Thyroid gland (tissue), 4 donors: Measurements from ENCODE around the gene ME3. TPM values are rescaled to one million over a fixed set of nuclear protein-coding genes. Genes with fewer than 3 reads are reported as not detected.
"Not testable (repeated sequence)": the region's sequence is repeated elsewhere in the genome, so short reads cannot be mapped to it uniquely, and the experiment has no call there.

Experiments used
- DNase-seq, 2 donors: peaks; one replicate each; pipeline ENCODE4 v3.0.0-alpha.2; 2019
- H3K27ac ChIP-seq, 3 donors: fragments of 200-600 bp; sonication (generic); 1 replicate in 2 of 3; 2 replicates in 1 of 3; pipeline ENCODE4 v1.5.1; 2016 to 2019; ENCODE audit warnings: mild to moderate bottlenecking in 1 of 3, moderate library complexity in 1 of 3
- H3K27me3 ChIP-seq: fragments of 200-600 bp; sonication (generic); one replicate; pipeline ENCODE4 v1.5.1; 2019
- H3K36me3 ChIP-seq, 2 donors: fragments of 200-600 bp; sonication (generic); one replicate each; pipeline ENCODE4 v1.5.1; 2016 to 2019
- H3K4me1 ChIP-seq, 2 donors: fragments of 200-600 bp; sonication (generic); one replicate each; pipeline ENCODE4 v1.5.1; 2017 to 2019
- H3K4me3 ChIP-seq, 3 donors: fragments of 200-600 bp; sonication (generic); replicated peaks in 1 of 3; 1 replicate in 2 of 3; 2 replicates in 1 of 3; pipeline ENCODE4 v1.5.1; 2016; ENCODE audit warnings: mild to moderate bottlenecking in 1 of 3
- H3K9me3 ChIP-seq: fragments of 200-600 bp; sonication (generic); one replicate; pipeline ENCODE4 v1.5.1; 2017
- POLR2A ChIP-seq, 2 donors: fragments of 450-650 bp; IDR thresholded peaks; one replicate each; pipeline ENCODE4 v1.6.1; 2017; ENCODE audit warnings: antibody characterized with exemption in 2 of 2, mild to moderate bottlenecking in 2 of 2, moderate library complexity in 1 of 2
- WGBS, 2 donors: methylation state at CpG; one replicate each; pipeline ENCODE4 v1.1.5; 2017; 5-methylcytosine and 5-hydroxymethylcytosine counted together
- intact Hi-C: fragments of 100-400 bp; cut with DNase I; formaldehyde crosslinking; loops from one replicate; pipeline ENCODE4 v1.15.1; 2023
- total RNA-seq, 4 donors: library from RNA; depleted of rRNA; stranded (reverse); fragments of >200 nt; gene quantifications; one replicate each; pipeline ENCODE4 v1.2.3, GENCODE V29; 2016
- TF ChIP-seq, protein P1 (sequence below), 6 experiments: fragments of 200-600 bp in 3 of 6; fragments of 450-650 bp in 3 of 6; sonication (generic) in 3 of 6; IDR thresholded peaks; one replicate each; pipeline ENCODE4 v1.5.1; 2016 to 2019; ENCODE audit warnings: antibody characterized with exemption in 6 of 6, mild to moderate bottlenecking in 2 of 6, inconsistent platforms in 1 of 6, moderate library complexity in 1 of 6

Gene ME3
- total RNA-seq, 4 donors from 2014 or later = 29.1 to 53.5 (median 37.1) TPM

DNA sequence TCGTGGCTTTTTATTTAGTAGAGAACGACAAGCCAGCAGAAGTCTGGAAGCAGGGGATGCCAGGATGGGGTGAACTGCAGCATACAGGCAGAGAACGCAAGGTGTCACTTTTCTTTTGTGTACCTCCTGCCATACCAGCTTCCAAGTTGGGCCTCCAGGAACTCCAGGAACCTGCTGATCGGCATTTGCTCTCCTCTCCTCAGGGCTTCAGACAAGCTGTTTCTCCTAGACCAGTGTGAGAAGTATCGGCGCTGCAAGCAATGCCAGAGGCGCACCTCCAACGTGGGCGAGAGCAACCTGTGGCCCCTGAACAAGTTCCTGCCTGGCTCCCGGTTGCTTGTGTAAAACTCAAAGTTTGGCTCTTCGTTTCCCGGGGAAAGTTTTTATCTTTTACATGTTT, 250.0 kb downstream of the ME3 start:
- no peaks in the 10 kb centered on the region for H3K9me3 ChIP-seq
- H3K36me3 ChIP-seq = no peaks in the 10 kb centered on the region
- WGBS, 2 donors = 79 to 83% methylated on average over 12 of the region's 12 CpGs
- intact Hi-C loops = no loop called here
- H3K27ac ChIP-seq = no peak overlapping the region
- H3K27me3 ChIP-seq = no peaks in the 10 kb centered on the region
- H3K4me3 ChIP-seq = no peak overlapping the region
- TF ChIP-seq, protein P1, sequence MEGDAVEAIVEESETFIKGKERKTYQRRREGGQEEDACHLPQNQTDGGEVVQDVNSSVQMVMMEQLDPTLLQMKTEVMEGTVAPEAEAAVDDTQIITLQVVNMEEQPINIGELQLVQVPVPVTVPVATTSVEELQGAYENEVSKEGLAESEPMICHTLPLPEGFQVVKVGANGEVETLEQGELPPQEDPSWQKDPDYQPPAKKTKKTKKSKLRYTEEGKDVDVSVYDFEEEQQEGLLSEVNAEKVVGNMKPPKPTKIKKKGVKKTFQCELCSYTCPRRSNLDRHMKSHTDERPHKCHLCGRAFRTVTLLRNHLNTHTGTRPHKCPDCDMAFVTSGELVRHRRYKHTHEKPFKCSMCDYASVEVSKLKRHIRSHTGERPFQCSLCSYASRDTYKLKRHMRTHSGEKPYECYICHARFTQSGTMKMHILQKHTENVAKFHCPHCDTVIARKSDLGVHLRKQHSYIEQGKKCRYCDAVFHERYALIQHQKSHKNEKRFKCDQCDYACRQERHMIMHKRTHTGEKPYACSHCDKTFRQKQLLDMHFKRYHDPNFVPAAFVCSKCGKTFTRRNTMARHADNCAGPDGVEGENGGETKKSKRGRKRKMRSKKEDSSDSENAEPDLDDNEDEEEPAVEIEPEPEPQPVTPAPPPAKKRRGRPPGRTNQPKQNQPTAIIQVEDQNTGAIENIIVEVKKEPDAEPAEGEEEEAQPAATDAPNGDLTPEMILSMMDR (IDR thresholded peaks at IDR 0.05) = no peak
- TF ChIP-seq POLR2A (IDR thresholded peaks at IDR 0.05) = no peak
- H3K4me1 ChIP-seq = no peaks in the 10 kb centered on the region
- DNase-seq = no peak

DNA sequence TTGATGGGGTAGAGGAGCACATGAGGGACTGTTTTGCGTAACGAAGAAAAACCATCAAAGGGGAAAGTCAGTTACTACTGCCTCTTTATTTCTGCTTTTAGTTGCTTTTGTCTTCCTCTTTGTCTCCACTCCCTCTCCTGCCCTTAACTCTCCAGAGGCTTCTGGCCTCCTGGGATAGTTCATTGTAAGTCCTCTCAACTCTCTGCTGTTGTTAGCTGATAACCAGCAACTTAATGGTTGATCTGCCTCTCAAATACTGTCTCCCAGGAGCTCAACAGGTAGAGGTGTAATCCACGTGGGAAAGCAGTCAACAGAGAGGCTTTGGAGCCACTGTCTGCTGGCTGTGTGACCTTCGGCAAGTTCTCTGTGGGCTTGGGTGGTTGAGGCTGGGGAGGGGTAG, 250.5 kb downstream of the ME3 start:
- 80 to 86% methylated on average over 4 of the region's 4 CpGs for WGBS, 2 donors
- no peaks in the 10 kb centered on the region for H3K4me1 ChIP-seq
- H3K27ac ChIP-seq = no peak overlapping the region
- no peaks in the 10 kb centered on the region for H3K36me3 ChIP-seq
- H3K27me3 ChIP-seq = no peaks in the 10 kb centered on the region
- H3K4me3 ChIP-seq = no peak overlapping the region
- no peaks in the 10 kb centered on the region for H3K9me3 ChIP-seq
- TF ChIP-seq, protein P1 (IDR thresholded peaks at IDR 0.05) = no peak
- TF ChIP-seq POLR2A (IDR thresholded peaks at IDR 0.05) = no peak
- DNase-seq = no peak
- intact Hi-C loops = no loop called here

DNA sequence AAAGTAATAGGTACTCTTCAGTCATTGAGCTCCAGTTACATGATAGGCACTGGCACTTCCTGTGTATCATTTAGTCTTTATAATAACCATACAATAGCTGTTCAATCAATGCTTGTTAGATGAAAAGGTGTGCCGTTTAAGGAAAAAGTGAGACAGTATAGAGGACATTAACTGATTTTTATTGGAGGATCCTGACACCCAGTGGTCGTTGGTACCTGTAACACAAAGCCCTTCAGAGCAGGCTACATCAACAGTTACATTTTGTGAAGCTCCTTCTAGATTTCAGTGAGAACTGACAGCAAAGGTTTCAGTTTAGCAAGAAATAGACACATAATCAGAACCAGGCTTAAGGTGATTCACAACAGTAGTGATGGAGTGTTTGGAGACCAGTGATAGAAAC, 253.5 kb downstream of the ME3 start:
- no peaks in the 10 kb centered on the region for H3K4me1 ChIP-seq
- H3K36me3 ChIP-seq = no peaks in the 10 kb centered on the region
- intact Hi-C loops = no loop called here
- TF ChIP-seq, protein P1 (IDR thresholded peaks at IDR 0.05) = peak in 4 of 6 experiments; percentile 37 to 62 (median 54)
- no peak for TF ChIP-seq POLR2A (IDR thresholded peaks at IDR 0.05)
- H3K9me3 ChIP-seq = no peaks in the 10 kb centered on the region
- H3K27me3 ChIP-seq = no peaks in the 10 kb centered on the region
- 21 to 27% methylated on average over 2 of the region's 2 CpGs for WGBS, 2 donors
- no peak overlapping the region for H3K27ac ChIP-seq
- no peak overlapping the region for H3K4me3 ChIP-seq
- no peak for DNase-seq

DNA sequence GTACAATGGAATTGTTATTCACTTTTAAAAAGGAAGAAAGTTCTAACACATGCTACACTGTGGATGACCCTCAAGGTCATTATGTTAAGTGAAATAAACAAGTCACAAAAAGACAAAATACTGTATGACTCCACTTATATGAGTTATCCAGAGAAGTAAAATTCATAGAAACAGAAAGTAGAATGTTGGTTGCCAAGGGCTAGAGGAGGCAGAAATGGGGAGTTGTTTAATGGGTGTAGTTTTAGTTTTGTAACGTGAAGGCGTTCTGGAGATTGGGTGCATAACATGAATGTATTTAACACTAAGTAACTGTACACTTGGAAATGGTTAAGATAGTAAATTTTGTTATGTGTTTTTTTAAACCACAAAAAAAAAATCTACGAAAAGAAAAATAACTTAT, 253.9 kb downstream of the ME3 start:
- H3K27ac ChIP-seq = no peak overlapping the region
- no peak overlapping the region for H3K4me3 ChIP-seq
- no peaks in the 10 kb centered on the region for H3K9me3 ChIP-seq
- DNase-seq = no peak
- intact Hi-C loops = no loop called here
- no peaks in the 10 kb centered on the region for H3K27me3 ChIP-seq
- WGBS, 2 donors = 96% methylated on average over 3 of the region's 3 CpGs
- no peaks in the 10 kb centered on the region for H3K4me1 ChIP-seq
- no peaks in the 10 kb centered on the region for H3K36me3 ChIP-seq
- TF ChIP-seq, protein P1 (IDR thresholded peaks at IDR 0.05) = no peak
- TF ChIP-seq POLR2A (IDR thresholded peaks at IDR 0.05) = no peak

DNA sequence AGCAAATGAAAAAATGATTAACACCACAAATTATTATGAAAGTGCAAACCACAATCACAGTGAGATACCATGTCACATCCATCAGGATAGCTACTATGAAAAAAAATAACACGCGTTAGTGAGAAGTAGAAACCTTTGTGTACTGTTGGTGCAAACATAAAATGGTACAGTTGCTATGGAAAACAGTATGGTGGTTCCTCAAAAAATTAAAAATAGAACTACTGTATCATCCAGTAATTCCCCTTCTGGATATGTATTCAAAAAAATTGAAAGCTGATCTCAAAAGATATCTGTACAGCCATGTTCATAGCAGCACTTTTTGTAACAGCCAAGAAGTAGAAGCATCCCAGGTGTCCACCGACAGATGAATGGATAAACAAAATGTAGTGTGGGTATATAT, 254.3 kb downstream of the ME3 start:
- Histone ChIP-seq H3K4me3 (no peak overlapping the region), H3K27ac (no peak overlapping the region), H3K36me3 (no peaks in the 10 kb centered on the region), H3K27me3 (no peaks in the 10 kb centered on the region), H3K9me3 (no peaks in the 10 kb centered on the region), H3K4me1 (no peaks in the 10 kb centered on the region)
- intact Hi-C loops = no loop called here
- DNase-seq = no peak
- TF ChIP-seq, protein P1 (IDR thresholded peaks at IDR 0.05) = no peak
- no peak for TF ChIP-seq POLR2A (IDR thresholded peaks at IDR 0.05)
- 87 to 92% methylated on average over 3 of the region's 3 CpGs for WGBS, 2 donors

DNA sequence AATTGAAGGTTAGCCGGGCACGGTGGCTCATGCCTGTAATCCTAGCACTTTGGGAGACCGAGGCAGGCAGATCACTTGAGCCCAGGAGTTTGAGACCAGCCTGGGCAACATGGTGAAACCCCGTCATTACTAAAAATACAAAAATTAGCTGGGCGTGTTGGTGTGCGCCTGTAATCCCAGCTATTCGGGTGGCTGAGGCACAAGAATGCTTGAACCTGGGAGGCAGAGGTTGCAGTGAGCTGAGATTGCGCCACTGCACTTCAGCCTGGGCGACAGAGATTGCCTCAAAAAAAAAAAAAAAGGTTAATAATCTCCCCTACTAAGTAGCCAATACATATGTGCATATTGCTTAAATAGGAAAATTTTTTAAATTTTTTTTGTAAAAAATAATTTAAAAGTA, 255.5 kb downstream of the ME3 start:
- 85 to 86% methylated on average over 9 of the region's 9 CpGs for WGBS, 2 donors
- H3K4me1 ChIP-seq, H3K4me3 ChIP-seq, H3K27ac ChIP-seq, H3K9me3 ChIP-seq, intact Hi-C loops, H3K36me3 ChIP-seq, H3K27me3 ChIP-seq, DNase-seq: not testable (repeated sequence)
